Fibroblast of mammary gland (primary cell): Measurements from ENCODE around the gene ITPK1.

Experiments used
- DNase-seq: peaks from one replicate; pipeline ENCODE4 v3.0.0-alpha.2; 2010; ENCODE audit warnings: low read depth
- H3K4me3 ChIP-seq: 2 replicates; pipeline ENCODE4 v1.5.1; 2011; ENCODE audit warnings: low read depth, mild to moderate bottlenecking, low read length, moderate library complexity; ENCODE audit not compliant: control insufficient read depth
- TF ChIP-seq, protein P1 (sequence below): conservative IDR thresholded peaks from 2 replicates; pipeline ENCODE4 v1.5.1; 2011; ENCODE audit warnings: low read depth, low read length, inconsistent platforms; ENCODE audit not compliant: control insufficient read depth, insufficient read depth

The ITPK1 gene

DNA sequence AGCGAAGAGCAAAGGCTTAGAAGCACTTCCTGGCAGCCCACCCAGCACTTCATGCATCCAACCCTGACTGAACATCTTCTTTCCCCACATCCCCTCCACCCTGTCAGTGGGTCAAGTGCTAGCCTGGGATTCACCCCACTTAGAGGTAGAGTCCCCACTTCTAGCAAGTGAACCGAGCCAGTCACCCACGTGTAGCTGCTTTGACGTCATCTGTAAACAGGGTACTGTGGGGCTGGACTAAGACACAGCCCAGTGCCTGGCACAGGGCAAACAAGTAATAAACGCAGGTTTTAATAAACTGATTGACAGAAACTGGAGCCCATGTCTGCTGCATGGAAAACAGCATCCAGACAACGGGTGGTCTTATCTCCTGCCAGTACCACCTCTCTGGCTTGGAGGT is 61.7 kb downstream of the ITPK1 start:
- TF ChIP-seq, protein P1, sequence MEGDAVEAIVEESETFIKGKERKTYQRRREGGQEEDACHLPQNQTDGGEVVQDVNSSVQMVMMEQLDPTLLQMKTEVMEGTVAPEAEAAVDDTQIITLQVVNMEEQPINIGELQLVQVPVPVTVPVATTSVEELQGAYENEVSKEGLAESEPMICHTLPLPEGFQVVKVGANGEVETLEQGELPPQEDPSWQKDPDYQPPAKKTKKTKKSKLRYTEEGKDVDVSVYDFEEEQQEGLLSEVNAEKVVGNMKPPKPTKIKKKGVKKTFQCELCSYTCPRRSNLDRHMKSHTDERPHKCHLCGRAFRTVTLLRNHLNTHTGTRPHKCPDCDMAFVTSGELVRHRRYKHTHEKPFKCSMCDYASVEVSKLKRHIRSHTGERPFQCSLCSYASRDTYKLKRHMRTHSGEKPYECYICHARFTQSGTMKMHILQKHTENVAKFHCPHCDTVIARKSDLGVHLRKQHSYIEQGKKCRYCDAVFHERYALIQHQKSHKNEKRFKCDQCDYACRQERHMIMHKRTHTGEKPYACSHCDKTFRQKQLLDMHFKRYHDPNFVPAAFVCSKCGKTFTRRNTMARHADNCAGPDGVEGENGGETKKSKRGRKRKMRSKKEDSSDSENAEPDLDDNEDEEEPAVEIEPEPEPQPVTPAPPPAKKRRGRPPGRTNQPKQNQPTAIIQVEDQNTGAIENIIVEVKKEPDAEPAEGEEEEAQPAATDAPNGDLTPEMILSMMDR, result no peak
- no peak overlapping the region for H3K4me3 ChIP-seq
- no peak for DNase-seq

DNA sequence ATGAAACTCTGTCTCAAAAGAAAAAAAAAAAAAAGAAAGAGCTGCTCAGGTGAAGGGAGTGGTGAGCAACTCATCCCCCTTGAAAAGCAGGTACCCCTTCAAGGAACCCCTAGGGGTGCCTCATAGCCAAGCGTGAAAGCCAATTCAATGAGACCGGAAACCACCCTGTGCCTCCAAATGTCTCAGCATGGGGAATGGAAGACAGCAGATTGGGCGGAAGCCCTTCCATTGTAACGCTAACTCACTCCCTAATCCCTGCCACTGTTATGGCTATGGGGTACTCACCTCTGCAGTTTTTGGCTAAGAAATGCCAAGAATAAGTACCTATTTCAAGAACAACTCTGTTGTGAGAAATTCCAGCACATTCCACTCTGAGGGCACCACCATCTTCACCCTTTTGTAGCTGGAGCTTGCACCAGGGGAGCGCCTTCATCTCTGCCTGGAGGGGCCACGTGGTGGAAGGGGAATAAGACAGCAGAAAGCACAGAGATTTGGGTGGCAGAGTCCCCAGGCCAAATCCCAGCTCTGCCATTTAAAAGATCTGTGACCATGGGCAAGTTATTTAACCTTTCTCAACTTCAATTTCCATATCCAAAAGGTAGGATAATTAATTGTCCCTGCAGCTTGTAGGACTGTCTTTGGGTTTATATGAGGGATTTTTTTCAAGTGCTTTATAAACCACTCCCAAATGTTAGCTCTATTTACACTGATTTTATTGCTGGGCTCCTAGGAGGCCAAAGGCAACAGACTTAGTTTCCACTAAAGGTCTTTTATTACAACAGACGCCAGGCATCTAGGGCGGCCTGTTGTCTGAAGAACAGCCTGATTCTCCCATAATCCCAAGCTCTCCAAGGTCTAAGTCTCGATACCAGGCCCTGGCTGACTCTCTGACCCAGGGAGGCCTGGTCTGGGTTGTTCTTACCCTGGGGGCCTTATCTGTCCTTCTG is 63.9 kb downstream of the ITPK1 start:
- DNase-seq, result no peak
- H3K4me3 ChIP-seq, result no peak overlapping the region
- TF ChIP-seq, protein P1, result no peak

DNA sequence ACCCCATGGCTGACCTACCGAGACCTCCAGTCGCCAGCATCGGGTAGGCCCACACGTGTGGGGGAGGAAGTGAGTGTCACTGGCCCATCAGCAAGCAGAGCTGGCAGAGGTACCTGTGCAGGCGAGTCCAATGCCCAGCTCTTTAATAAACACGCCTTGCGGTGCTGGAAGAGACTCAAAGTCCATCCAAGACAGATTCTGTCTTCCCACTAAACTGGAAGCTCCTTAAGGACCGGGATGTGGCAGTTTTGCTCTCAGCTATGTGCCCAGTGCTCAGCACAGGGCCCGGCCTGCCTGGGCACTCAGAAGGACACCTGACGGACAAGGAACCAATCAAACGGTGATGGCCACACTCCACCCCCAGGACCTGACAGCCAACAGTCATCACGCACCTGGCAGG is 65.0 kb downstream of the ITPK1 start:
- H3K4me3 ChIP-seq, result no peak overlapping the region
- DNase-seq, result no peak
- TF ChIP-seq, protein P1, result no peak

DNA sequence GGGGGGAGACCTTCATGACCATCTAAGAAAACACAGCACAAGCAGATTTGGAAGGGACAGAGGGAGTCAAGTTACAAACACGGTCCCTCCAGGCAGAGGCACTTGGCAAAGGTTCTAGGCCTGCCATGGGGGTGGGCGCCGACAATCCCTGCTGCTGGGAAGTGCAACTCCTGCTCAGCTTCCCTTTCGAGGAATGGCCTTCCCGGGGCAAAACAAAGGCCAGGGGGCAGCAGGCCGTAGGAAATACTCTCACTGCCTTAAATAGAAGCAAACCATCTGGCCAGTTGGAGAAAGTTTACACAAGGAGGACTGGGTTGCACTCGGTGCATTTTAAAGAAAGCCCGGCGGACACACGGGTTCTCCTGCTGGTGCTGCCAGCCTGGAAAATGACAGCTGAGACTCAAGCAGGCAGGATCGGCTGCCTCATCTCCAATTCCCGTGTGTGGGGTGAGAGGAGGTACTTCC is 65.8 kb downstream of the ITPK1 start:
- no peak for DNase-seq
- TF ChIP-seq, protein P1, result no peak
- H3K4me3 ChIP-seq, result no peak overlapping the region

DNA sequence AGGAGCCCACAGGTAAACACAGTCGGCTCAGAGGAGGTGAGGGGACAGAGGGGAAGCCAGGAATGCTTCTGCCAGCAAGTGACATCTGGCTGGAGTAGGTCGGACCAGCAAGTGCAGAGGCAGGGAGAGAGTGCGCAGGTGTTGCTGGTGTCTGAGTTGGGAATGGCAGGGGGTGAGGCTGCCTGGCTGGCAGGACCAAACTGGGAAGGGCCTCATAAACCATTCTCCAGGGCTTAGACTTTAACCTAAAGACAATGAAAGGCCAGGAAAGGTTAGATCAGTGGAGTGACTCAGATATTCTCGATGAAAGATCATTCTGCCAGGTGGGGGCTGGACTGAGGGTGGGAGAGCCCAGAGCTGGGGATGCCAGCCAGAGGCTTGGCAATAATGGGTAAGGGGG is 66.4 kb downstream of the ITPK1 start:
- TF ChIP-seq, protein P1, result no peak
- H3K4me3 ChIP-seq, result no peak overlapping the region
- no peak for DNase-seq

DNA sequence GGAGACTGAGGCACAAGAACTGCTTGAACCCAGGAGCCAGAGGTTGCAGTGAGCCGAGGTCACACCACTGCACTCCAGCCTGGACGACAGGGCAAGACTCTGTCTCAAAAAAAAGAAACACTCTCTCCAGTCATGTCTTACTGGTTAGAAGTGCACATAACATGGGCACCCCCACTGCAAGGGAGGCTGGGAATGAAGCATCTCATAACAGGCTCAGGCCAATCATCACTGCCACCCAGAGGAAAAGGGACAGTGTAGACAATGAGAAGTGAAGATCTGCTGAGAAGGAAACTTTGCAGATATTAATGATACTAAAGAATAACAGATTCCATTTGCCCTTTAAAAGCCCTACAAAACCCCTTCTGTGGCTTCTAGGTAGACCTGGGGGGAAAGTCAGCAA is 66.9 kb downstream of the ITPK1 start:
- TF ChIP-seq, protein P1, result no peak
- DNase-seq, result no peak
- no peak overlapping the region for H3K4me3 ChIP-seq
